Left lobe of liver (tissue), 2 donors: ENCODE data around the gene NVL. TPM values are rescaled to one million over a fixed set of nuclear protein-coding genes. Genes with fewer than 3 reads are reported as not detected.
"Not testable (repeated sequence)": the region's sequence is repeated elsewhere in the genome, so short reads cannot be mapped to it uniquely, and the experiment has no call there.

ENCODE experiments used
- ATAC-seq: fragments of 200-7000 bp; cut with Tn5 transposase; one replicate; pipeline ENCODE4 v1.9.1; 2020; ENCODE audit warnings: mild to moderate bottlenecking, moderate library complexity
- DNase-seq: peaks from one replicate; pipeline ENCODE4 v3.0.0-alpha.2; 2020; ENCODE audit warnings: low spot score
- total RNA-seq: library from RNA; stranded (reverse); gene quantifications from one replicate; pipeline ENCODE4 v1.2.1, GENCODE V29; 2021
- donor health status: DM: no; HTN: no; CAD: no; lungs with moderate emphysema.
- donor health status: DM: no; HTN: yes; CAD: no.

NVL gene
- total RNA-seq, 1 donor from 2014 or later, result 8.0 TPM

GRCh38 chr1:224238212-224238611 is 91.8 kb downstream of the NVL start:
- no peak for DNase-seq

GRCh38 chr1:224237119-224237881 is 92.7 kb downstream of the NVL start:
- no peak for ATAC-seq

More at GRCh38 chr1:224238212-224238611, 91.8 kb downstream of the NVL start:
- no peak for ATAC-seq

DNA sequence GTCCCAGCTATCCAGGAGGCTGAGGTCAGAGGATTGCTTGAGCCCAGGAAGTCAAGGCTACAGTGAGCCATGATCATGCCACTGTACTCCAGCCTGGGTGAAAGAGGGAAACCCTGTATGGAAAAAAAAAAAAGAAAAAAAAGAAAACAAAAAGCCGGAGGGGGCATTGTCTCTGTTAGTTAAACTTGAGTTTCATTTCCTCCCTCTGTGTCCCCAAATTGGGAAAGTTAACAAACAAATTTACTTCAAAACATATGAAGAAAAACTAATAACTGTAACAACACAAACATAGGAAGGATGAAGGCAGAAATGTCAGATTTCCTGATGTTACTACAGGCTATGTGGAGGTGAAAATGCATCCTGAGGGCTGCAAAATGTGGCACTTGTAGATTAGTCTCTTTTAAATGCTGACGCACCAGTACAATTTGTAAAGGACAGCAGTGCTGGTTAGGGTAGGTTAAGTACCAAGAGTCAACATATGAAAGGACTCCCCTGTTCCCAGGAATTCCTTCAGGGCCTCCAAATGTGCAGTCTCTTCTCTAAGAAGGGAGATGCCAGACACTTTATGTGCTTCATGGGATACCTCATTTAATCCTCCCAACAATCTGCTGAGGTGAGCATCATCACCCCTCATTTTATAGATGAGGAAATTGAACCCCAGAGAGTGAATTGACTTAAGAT is 94.0 kb downstream of the NVL start:
- no peak for DNase-seq

More at GRCh38 chr1:224237119-224237881, 92.7 kb downstream of the NVL start:
- DNase-seq, result no peak

GRCh38 chr1:224234017-224234416 is 96.0 kb downstream of the NVL start:
- DNase-seq (no peak), ATAC-seq (no peak)

More for the DNA sequence above, 94.0 kb downstream of the NVL start:
- ATAC-seq, result no peak

DNA sequence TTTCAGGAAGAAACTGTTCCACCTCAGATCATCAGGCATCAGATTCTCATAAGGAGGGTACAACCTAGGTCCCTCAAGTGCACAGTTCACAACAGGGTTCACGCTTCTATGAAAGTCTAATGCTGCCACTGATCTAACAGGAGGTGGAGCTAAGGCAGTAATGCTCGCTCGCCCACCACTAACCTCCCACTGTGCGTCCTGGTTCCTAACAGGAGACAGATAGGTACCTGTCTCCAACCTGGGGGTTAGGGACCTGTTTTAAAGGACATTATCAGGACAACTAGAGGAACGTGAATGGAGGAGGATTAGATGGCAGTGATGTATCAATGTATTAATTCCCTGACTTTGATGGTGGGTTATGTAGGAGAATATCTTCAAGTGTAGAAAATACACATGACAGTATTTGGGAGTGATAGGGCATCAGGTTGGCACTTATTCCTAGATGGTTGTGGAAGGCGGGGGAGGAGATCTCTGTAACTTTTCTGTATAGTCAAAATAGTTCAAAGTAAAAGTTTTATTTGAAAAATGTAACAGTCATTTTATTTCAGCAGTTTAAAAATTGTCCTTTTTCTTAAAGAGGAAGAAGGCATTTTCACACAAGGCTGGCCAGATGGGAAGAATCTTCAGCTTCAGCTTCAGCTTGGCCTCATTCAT is 103.0 kb downstream of the NVL start:
- ATAC-seq (no peak), DNase-seq (no peak)

- ATAC-seq (no peak), DNase-seq (no peak)
Measured at GRCh38 chr1:224223819-224224714, 105.9 kb downstream of the NVL start.

DNA sequence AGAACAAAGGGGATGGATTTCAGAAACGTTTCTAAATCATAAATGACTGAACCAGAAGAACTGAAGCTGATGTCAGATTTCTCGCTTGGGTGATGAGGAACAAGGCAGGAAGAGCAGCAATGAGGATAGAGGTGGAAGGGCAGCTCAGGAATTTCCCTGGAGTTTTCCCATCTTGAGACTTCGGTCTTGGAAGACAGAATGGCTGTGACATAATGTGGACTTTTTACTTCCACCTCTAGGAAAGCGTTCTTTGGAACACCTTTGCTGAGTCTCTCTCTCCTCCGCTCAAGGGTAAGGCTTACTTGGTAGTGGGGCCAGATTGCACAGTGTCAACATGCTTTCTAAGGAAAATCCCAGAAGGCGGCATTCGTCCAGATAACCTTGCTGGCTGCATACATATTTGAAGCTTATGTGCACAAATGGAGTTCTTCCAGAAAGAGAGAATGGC is 110.3 kb downstream of the NVL start:
- ATAC-seq (no peak), DNase-seq (no peak)

- no peak for DNase-seq
- no peak for ATAC-seq
Measured at GRCh38 chr1:224219011-224219611, 110.9 kb downstream of the NVL start.

- ATAC-seq (no peak), DNase-seq (no peak)
Measured at GRCh38 chr1:224217655-224218623, 112.0 kb downstream of the NVL start.

DNA sequence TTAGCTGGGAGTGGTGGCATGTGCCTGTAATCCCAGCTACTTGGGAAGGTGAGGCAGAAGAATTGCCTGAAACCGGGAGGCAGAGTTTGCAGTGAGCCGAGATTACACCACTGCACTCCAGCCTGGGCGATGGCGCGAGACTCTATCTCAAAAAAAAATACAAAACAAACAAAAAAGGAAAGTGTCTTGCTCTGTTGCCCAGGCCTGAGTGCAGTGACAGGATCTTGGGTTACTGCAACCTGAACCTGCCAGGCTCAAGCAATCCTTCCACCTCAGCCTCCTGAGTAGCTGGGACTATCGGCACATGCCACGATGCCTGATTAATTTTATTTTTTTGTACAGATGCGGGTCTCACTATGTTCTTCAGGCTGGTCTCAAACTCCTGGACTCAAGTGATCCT is 113.6 kb downstream of the NVL start:
- DNase-seq (no peak), ATAC-seq (no peak)

DNA sequence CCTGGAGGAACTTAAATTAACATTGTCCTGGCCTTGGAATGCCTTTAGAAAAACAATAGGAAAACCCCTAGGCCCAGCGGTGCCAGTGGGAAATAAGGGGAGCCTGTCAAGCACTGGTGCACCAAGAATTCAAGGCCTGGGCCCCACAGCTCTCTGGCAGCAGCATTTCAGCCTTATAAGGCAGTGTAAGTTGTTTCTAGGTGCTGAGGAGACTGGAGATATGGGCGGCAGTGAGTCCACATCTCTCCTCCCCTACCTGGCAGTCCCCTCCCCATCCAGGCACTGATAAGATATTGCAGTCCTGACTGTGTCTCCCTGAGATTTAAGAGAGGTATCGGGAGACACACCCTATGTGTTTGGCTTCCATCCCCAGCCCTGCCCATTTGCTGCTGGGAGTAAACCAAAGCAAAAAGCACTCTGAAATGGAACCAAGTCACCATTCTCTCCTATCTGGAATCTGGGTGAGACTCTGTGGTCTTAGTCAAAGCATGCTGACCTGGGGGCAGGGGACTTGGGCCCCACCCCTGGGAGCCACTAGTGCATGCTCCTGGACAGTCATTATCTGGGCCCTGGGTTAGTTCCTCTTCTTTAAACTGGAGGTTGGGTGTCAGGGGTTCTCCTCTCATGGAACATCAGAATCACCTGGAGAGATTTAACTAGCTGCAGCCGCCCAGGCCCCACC is 116.4 kb downstream of the NVL start:
- ATAC-seq (no peak), DNase-seq (no peak)

- DNase-seq (peak; percentile 55), ATAC-seq (peak; percentile 86)
Measured at GRCh38 chr1:224212618-224213061, 117.3 kb downstream of the NVL start.

GRCh38 chr1:224211206-224211962 is 118.6 kb downstream of the NVL start:
- peak; percentile 71 for ATAC-seq
- DNase-seq, result no peak

GRCh38 chr1:224205931-224206538 is 123.9 kb downstream of the NVL start:
- peak; percentile 73 for ATAC-seq

DNA sequence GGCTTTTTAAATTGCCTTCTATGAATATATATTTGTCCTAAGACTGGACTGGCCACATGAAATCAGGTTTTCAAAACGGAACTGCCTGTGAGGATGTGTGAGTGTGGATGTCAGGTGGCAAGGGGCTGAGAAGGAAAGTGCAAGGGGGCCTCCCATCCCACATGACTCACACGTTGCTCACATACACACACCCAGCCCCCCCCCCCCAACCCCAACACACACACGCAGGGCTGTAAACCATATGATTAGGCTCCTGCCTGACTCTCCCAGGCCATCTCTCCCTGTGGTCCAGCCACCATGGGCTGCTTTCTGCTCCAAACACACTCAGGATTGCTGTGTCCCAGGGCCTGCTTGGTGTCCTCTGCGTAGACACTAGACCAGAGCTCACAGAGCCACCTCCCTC is 124.5 kb downstream of the NVL start:
- DNase-seq, result no peak
- peak; percentile 39 for ATAC-seq

More at GRCh38 chr1:224205931-224206538, 123.9 kb downstream of the NVL start:
- DNase-seq, result not testable (repeated sequence)

DNA sequence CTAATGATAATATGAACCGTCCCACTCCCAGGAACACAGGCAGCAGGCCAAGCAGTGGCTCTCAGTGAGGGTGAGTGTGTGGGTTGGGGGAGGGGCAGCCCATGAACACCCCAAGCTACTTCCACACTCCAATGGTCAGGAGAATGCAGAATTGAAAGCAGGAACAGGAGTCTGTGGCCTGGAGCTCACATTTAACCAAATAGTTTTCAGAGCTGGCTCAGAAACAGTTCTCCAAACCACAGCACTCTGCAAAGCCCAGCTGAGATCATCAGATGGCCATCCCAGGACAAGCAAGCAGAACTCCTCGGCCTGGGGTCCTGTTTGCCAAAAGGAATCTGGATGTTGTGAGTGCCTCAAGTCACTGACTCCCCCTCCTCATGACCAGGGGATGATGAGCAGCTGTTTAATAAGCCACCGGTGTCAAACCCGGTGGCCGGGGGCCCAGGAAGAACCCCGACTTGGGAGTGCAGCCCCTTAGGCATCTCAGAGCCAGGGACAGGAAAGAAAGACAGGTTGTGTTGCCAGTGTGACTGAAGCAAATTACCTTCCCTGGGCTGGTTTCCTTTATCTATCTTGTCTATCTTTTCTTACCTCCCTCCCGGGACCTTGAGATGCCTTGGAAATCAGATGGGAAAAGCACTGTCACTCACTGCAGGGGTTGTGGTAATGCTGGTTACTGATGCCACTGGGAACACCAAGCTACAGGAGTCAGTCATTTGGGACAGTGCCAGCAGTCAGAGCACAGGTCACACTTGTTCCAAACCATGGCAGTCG is 126.5 kb downstream of the NVL start:
- peak; percentile 62 for ATAC-seq
- peak; percentile 68 for DNase-seq
